Measurements from ENCODE around the gene FASTKD1.
"Not testable (repeated sequence)": the region's sequence is repeated elsewhere in the genome, so short reads cannot be mapped to it uniquely, and the experiment has no call there.

FASTKD1 gene

DNA sequence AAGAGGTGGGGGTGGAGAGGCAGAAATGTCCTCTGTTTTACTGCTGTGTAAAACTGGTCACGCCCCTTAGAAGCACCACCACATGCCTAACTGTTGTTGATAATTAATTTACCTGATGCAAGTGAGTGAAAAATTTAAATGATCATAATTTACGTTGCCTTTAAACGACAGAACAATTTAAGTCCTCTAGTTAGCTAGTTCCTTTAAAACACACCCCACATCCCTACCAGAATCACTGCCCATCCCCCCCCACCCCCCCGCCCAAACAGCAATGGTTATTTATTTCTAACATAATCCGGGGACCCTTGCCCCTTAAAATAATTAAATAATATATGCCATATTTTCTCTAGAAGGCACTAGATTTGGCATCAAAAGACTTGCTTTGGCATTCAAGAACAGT is 9.9 kb upstream of the FASTKD1 start:
- in situ Hi-C loops (cut with MboI; ENCODE audit: low sequenced_read_pairs, unreplicated experiment), result no loop called here
- TF ChIP-seq, protein P1, sequence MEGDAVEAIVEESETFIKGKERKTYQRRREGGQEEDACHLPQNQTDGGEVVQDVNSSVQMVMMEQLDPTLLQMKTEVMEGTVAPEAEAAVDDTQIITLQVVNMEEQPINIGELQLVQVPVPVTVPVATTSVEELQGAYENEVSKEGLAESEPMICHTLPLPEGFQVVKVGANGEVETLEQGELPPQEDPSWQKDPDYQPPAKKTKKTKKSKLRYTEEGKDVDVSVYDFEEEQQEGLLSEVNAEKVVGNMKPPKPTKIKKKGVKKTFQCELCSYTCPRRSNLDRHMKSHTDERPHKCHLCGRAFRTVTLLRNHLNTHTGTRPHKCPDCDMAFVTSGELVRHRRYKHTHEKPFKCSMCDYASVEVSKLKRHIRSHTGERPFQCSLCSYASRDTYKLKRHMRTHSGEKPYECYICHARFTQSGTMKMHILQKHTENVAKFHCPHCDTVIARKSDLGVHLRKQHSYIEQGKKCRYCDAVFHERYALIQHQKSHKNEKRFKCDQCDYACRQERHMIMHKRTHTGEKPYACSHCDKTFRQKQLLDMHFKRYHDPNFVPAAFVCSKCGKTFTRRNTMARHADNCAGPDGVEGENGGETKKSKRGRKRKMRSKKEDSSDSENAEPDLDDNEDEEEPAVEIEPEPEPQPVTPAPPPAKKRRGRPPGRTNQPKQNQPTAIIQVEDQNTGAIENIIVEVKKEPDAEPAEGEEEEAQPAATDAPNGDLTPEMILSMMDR (IDR thresholded peaks at IDR 0.05; ENCODE audit: borderline replicate concordance, control extremely low read depth, extremely low read depth, insufficient read depth, missing control alignments), result no peak
- no peak for DNase-seq (ENCODE audit: low spot score)

DNA sequence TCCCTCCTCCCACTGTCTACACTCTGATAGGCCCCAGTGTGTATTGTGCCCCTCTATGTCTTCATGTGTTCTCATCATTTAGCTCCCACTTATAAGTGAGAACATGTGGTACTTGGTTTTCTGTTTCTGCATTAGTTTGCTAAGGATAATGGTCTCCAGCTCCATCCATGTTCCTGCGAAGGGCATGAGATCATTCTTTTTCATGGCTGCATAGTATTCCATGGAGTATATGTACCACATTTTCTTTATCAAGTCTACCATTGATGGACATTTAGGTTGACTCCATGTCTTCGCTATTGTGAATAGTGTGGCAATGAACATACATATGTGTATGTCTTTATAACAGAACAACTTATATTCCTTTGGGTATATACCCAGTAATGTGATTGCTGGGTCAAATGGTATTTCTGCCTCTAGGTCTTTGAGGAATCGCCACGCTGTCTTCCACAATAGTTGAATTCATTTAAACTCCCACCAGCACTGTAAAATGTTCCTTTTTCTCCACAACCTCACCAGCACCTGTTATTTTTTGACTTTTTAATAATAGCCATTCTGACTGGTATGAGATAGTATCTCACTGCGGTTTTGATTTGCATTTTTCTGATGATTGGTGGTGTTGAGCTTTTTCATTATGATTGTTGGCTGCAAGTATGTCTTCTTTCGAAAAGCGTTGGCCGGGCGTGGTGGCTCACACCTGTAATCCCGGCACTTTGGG is 9.0 kb upstream of the FASTKD1 start:
- DNase-seq (ENCODE audit: low spot score); in situ Hi-C loops (cut with MboI; ENCODE audit: low sequenced_read_pairs, unreplicated experiment): not testable (repeated sequence)

GRCh38 chr2:169579044-169579443 is 5.4 kb upstream of the FASTKD1 start:
- TF ChIP-seq, protein P1 (IDR thresholded peaks at IDR 0.05; ENCODE audit: borderline replicate concordance, control extremely low read depth, extremely low read depth, insufficient read depth, missing control alignments), result no peak
- no peak for DNase-seq (ENCODE audit: low spot score)
- in situ Hi-C loops (cut with MboI; ENCODE audit: low sequenced_read_pairs, unreplicated experiment), result no loop called here

- DNase-seq (ENCODE audit: low spot score); in situ Hi-C loops (cut with MboI; ENCODE audit: low sequenced_read_pairs, unreplicated experiment): not testable (repeated sequence)
Measured at GRCh38 chr2:169575264-169575663, 1.6 kb upstream of the FASTKD1 start.

DNA sequence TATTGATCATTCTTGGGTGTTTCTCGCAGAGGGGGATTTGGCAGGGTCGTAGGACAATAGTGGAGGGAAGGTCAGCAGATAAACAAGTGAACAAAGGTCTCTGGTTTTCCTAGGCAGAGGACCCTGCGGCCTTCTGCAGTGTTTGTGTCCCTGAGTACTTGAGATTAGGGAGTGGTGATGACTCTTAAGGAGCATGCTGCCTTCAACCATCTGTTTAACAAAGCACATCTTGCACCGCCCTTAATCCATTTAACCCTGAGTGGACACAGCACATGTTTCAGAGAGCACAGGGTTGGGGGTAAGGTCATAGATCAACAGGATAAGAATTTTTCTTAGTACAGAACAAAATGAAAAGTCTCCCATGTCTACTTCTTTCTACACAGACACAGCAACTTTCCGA is 874 bp upstream of the FASTKD1 start:
- DNase-seq (ENCODE audit: low spot score); in situ Hi-C loops (cut with MboI; ENCODE audit: low sequenced_read_pairs, unreplicated experiment): not testable (repeated sequence)

DNA sequence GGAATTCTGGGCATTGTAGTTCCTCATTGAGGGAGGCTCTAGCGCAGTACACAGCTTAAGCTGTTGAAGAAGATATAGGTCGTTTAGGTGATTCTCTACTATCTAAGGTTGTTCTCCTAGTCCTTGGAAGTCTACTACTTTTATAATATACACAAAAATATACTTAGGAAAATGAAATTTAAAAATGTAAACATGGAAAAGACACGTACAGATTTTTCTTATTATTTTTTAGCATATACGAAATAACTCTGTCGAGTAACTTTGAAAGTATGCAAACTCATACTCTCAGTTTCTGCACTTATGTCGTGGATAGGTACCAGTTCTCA is 272 bp upstream of the FASTKD1 start:
- TF ChIP-seq, protein P1 (IDR thresholded peaks at IDR 0.05; ENCODE audit: borderline replicate concordance, control extremely low read depth, extremely low read depth, insufficient read depth, missing control alignments), result no peak
- in situ Hi-C loops (cut with MboI; ENCODE audit: low sequenced_read_pairs, unreplicated experiment), result no loop called here
- DNase-seq (ENCODE audit: low spot score), result no peak

- TF ChIP-seq, protein P1 (IDR thresholded peaks at IDR 0.05; ENCODE audit: borderline replicate concordance, control extremely low read depth, extremely low read depth, insufficient read depth, missing control alignments), result no peak
- in situ Hi-C loops (cut with MboI; ENCODE audit: low sequenced_read_pairs, unreplicated experiment), result no loop called here
- no peak for DNase-seq (ENCODE audit: low spot score)
Measured at GRCh38 chr2:169572821-169573159, 875 bp downstream of the FASTKD1 start.

DNA sequence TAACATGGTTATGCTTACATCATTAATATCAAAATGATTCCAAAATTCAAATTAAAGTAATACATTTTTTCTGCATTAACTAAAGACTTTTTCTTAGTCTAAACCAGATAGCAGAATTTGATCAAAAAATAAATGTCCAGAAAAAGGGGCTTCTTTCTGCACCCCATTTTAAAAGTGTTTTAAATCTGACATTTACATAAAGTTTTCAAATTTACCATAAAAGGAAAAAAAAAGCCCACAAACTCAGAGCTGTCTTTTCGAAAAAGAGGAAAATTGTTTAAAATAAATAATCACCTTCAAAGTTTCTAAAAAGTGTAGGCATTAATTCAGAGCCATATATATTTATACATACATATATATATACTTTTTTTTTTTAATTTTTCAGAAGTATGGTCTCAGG is 1.5 kb downstream of the FASTKD1 start:
- in situ Hi-C loops (cut with MboI; ENCODE audit: low sequenced_read_pairs, unreplicated experiment), result no loop called here
- TF ChIP-seq, protein P1 (IDR thresholded peaks at IDR 0.05; ENCODE audit: borderline replicate concordance, control extremely low read depth, extremely low read depth, insufficient read depth, missing control alignments), result no peak
- no peak for DNase-seq (ENCODE audit: low spot score)
